ENCODE results near the gene OR11L1. TPM values are rescaled to one million over a fixed set of nuclear protein-coding genes. Genes with fewer than 3 reads are reported as not detected.
A peak's percentile ranks its signal among the peaks of the same experiment; 100 is the strongest.

Gene OR11L1, protein sequence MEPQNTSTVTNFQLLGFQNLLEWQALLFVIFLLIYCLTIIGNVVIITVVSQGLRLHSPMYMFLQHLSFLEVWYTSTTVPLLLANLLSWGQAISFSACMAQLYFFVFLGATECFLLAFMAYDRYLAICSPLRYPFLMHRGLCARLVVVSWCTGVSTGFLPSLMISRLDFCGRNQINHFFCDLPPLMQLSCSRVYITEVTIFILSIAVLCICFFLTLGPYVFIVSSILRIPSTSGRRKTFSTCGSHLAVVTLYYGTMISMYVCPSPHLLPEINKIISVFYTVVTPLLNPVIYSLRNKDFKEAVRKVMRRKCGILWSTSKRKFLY
- polyA plus RNA-seq (2013, experiment 1 of 2) = not detected
- polyA plus RNA-seq (2013, experiment 2 of 2) = not detected

DNA sequence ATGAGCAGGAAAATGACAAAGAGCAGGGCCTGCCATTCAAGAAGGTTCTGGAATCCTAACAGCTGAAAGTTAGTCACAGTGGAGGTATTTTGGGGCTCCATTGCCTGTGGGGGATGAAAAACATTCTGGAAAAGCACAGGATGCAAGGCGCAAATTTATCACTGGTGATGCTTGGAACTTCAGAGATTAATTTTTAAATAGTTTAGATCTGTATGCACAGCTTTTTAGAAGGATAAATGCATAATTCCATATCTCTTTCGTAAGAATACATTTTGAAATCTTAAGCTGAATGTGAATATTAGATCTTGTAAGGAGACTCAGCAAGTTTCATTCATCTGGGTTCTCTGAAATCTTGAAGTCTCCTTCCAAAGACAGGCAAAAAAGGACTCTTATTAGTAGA, at the start of gene OR11L1:
TSS of gene OR11L1 (minus strand) at position 101 of the 400 bp plus-strand sequence. CDS start at position 101, 0 bp downstream.
- H3K4me3 ChIP-seq (ENCODE audit: extremely low read depth, insufficient read depth, low read length, poor library complexity, severe bottlenecking) = no peak within 1 kb of the TSS
- H3K27ac ChIP-seq (ENCODE audit: low read depth, low read length, severe bottlenecking) = no peak within 1 kb of the TSS
- peaks cover 5% of the 10 kb centered on the region for H3K9me3 ChIP-seq (ENCODE audit: control insufficient read depth, low read length)
- no peaks in the 10 kb centered on the region for H3K36me3 ChIP-seq (ENCODE audit: control insufficient read depth, insufficient read depth, low read length)
- 88% methylated on average over 1 of the region's 2 CpGs; no CpG with 5 or more reads in 1 of the 2 experiments for WGBS, 2 experiments (ENCODE audit: insufficient coverage in 2 of 2)
- H3K4me1 ChIP-seq (ENCODE audit: control insufficient read depth, insufficient read depth, low read length, poor library complexity, severe bottlenecking) = no peaks in the 10 kb centered on the region

DNA sequence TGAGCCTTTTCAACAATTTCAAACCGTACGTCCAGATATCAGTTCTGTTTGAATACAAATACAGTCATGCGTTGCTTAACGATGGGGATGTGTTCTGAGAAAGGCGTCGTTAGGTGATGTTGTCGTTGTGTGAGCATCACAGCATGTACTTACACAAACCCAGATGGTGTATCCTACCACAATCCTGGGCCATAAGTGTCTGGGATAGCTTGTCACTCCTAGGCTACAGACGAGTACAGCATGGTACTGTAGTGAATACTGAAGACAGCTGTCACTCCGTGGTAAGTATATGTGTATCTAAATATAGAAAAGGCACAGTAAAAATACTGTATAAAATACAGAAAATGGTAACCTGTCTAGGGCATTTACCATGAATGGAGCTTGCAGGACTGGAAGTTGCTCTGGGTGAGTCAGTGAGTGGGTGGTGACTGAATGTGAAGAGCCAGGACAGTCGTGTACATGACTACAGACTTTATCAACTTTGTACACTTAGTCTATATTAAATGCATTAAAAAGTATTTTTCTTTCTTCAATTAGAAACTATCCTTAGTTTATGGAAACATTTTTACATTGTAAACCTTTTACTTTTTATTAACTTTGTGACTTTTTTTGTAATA, 43.2 kb upstream of the OR11L1 start:
- no peaks in the 10 kb centered on the region for H3K36me3 ChIP-seq (ENCODE audit: control insufficient read depth, insufficient read depth, low read length)
- WGBS, 2 experiments (ENCODE audit: insufficient coverage in 2 of 2) = 83 to 91% methylated on average over 2 to 7 of the region's 10 CpGs
- no peak overlapping the region for H3K4me3 ChIP-seq (ENCODE audit: extremely low read depth, insufficient read depth, low read length, poor library complexity, severe bottlenecking)
- H3K27ac ChIP-seq (ENCODE audit: low read depth, low read length, severe bottlenecking) = no peak overlapping the region
- no peaks in the 10 kb centered on the region for H3K4me1 ChIP-seq (ENCODE audit: control insufficient read depth, insufficient read depth, low read length, poor library complexity, severe bottlenecking)
- H3K9me3 ChIP-seq (ENCODE audit: control insufficient read depth, low read length) = peaks cover 22% of the 10 kb centered on the region

DNA sequence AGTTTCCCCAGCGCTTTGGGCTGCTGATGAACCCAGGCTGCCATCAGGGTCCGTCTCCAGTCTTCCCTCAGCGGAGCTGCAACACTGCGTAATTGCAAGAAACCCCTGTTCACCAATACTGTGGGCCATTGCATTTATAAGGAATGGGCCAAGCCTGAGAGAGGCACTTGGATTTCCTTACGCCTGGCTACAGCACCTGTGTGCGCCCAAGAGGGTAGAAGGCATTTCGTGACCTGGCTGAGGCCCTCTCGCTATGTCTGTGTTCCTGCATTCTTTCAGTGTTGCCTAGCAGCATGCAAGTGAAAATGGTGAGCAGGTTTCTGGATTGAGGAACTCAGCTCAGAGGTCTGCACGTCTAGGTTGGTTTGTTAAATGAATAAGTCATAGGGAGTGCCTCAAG, 41.6 kb upstream of the OR11L1 start:
- H3K27ac ChIP-seq (ENCODE audit: low read depth, low read length, severe bottlenecking) = no peak overlapping the region

DNA sequence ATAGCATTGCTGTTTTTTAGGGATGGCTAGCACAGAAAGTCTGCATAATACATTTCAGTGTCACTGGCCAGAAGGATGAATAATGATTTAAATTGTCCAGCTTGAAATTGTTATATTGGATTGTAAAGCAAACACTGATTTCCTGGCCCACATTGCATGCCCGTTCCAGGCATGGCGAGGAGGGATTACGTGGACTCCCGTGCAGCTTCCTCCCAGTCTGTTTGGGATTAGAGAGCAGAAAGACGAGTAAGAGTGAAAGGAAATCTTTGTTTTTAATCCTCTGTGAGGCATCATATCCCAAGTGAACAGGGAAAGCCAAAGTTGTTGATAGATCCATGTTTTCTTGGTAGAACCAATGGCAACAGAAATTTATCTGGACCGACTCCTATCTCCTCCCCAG, 23.7 kb upstream of the OR11L1 start:
- Histone ChIP-seq H3K4me3 (ENCODE audit: extremely low read depth, insufficient read depth, low read length, poor library complexity, severe bottlenecking) (no peak overlapping the region), H3K27ac (ENCODE audit: low read depth, low read length, severe bottlenecking) (no peak overlapping the region), H3K9me3 (ENCODE audit: control insufficient read depth, low read length) (peaks cover 34% of the 10 kb centered on the region), H3K36me3 (ENCODE audit: control insufficient read depth, insufficient read depth, low read length) (no peaks in the 10 kb centered on the region), H3K4me1 (ENCODE audit: control insufficient read depth, insufficient read depth, low read length, poor library complexity, severe bottlenecking) (no peaks in the 10 kb centered on the region)
- WGBS, 2 experiments (ENCODE audit: insufficient coverage in 2 of 2) = 72 to 79% methylated on average over 6 of the region's 6 CpGs

More for the DNA sequence above, 41.6 kb upstream of the OR11L1 start:
- H3K4me3 ChIP-seq (ENCODE audit: extremely low read depth, insufficient read depth, low read length, poor library complexity, severe bottlenecking) = no peak overlapping the region
- no peaks in the 10 kb centered on the region for H3K36me3 ChIP-seq (ENCODE audit: control insufficient read depth, insufficient read depth, low read length)
- H3K9me3 ChIP-seq (ENCODE audit: control insufficient read depth, low read length) = peaks cover 28% of the 10 kb centered on the region
- 77 to 80% methylated on average over 6 to 7 of the region's 9 CpGs for WGBS, 2 experiments (ENCODE audit: insufficient coverage in 2 of 2)
- no peaks in the 10 kb centered on the region for H3K4me1 ChIP-seq (ENCODE audit: control insufficient read depth, insufficient read depth, low read length, poor library complexity, severe bottlenecking)

DNA sequence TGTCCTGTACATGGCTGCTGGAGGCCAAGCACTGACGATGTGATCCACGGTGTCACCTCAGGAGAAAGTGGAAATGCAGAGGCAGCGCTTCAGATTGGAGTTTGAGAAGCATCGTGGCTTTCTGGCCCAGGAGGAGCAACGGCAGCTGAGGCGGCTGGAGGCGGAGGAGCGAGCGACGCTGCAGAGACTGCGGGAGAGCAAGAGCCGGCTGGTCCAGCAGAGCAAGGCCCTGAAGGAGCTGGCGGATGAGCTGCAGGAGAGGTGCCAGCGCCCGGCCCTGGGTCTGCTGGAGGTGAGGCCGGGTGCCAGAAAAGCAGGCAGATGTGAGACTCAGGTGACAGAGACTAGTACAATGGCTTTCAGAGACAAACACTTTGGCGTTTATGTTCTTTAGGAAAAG, 22.9 kb upstream of the OR11L1 start:
- Histone ChIP-seq H3K4me1 (ENCODE audit: control insufficient read depth, insufficient read depth, low read length, poor library complexity, severe bottlenecking) (no peaks in the 10 kb centered on the region), H3K27ac (ENCODE audit: low read depth, low read length, severe bottlenecking) (no peak overlapping the region), H3K4me3 (ENCODE audit: extremely low read depth, insufficient read depth, low read length, poor library complexity, severe bottlenecking) (no peak overlapping the region), H3K9me3 (ENCODE audit: control insufficient read depth, low read length) (peaks cover 27% of the 10 kb centered on the region), H3K36me3 (ENCODE audit: control insufficient read depth, insufficient read depth, low read length) (no peaks in the 10 kb centered on the region)
- 84 to 88% methylated on average over 16 to 17 of the region's 17 CpGs for WGBS, 2 experiments (ENCODE audit: insufficient coverage in 2 of 2)

DNA sequence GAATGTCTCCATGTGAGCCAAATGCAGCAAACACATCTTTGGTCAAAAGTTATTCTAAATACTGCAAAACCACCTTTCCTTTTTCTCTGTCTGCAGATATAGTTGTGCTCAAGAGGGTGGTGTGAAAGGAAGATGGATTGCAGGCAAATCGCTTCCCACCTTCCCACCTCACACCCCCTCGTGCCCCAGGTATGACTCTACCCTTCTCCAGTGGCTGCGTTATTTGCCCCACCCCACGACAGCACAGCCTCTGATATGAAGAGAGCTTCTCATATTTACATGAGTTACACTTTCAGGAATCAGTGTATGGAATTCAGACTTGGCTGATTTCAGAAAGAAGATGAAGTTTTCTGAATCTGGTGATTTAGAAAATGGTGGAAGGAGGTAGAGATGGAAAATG, 21.1 kb upstream of the OR11L1 start:
- Histone ChIP-seq H3K36me3 (ENCODE audit: control insufficient read depth, insufficient read depth, low read length) (no peaks in the 10 kb centered on the region), H3K4me1 (ENCODE audit: control insufficient read depth, insufficient read depth, low read length, poor library complexity, severe bottlenecking) (no peaks in the 10 kb centered on the region), H3K27ac (ENCODE audit: low read depth, low read length, severe bottlenecking) (no peak overlapping the region), H3K4me3 (ENCODE audit: extremely low read depth, insufficient read depth, low read length, poor library complexity, severe bottlenecking) (no peak overlapping the region), H3K9me3 (ENCODE audit: control insufficient read depth, low read length) (peaks cover 20% of the 10 kb centered on the region)
- 76% methylated on average over 2 of the region's 4 CpGs; no CpG with 5 or more reads in 1 of the 2 experiments for WGBS, 2 experiments (ENCODE audit: insufficient coverage in 2 of 2)

DNA sequence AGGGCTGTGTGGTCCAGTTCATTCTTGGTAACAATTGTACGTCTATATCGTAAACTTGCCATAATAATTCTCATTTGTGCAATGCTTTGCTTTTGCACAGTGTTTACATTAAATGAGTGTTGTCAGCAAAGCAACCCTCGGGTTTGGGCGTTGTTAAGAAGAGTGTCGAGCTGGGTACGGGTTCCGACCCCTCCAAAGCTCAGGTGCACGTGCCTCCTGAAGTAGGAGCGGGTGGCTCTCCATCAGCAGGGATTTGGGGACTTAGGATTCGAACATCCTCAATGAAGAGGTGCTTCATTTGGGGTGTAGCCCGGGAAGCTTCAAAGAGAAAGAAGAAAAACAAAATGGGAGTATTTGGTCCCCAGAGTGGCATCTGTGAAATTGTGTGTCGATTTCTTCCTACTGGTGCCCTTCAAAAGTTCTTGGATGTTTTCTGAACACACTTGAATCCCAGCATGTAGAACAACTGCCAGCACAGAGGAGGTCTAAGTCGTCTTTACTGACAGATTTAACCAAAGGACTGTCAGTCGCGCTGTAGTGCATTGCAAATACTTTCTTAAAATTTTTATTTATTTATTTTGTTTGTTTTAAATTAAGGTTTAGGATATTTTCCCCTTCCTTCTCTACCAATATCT, 16.4 kb upstream of the OR11L1 start:
- Histone ChIP-seq H3K4me3 (ENCODE audit: extremely low read depth, insufficient read depth, low read length, poor library complexity, severe bottlenecking) (peak overlapping the region; percentile 36), H3K27ac (ENCODE audit: low read depth, low read length, severe bottlenecking) (no peak overlapping the region), H3K36me3 (ENCODE audit: control insufficient read depth, insufficient read depth, low read length) (no peaks in the 10 kb centered on the region), H3K9me3 (ENCODE audit: control insufficient read depth, low read length) (no peaks in the 10 kb centered on the region), H3K4me1 (ENCODE audit: control insufficient read depth, insufficient read depth, low read length, poor library complexity, severe bottlenecking) (no peaks in the 10 kb centered on the region)
- 66 to 68% methylated on average over 9 to 11 of the region's 15 CpGs for WGBS, 2 experiments (ENCODE audit: insufficient coverage in 2 of 2)

DNA sequence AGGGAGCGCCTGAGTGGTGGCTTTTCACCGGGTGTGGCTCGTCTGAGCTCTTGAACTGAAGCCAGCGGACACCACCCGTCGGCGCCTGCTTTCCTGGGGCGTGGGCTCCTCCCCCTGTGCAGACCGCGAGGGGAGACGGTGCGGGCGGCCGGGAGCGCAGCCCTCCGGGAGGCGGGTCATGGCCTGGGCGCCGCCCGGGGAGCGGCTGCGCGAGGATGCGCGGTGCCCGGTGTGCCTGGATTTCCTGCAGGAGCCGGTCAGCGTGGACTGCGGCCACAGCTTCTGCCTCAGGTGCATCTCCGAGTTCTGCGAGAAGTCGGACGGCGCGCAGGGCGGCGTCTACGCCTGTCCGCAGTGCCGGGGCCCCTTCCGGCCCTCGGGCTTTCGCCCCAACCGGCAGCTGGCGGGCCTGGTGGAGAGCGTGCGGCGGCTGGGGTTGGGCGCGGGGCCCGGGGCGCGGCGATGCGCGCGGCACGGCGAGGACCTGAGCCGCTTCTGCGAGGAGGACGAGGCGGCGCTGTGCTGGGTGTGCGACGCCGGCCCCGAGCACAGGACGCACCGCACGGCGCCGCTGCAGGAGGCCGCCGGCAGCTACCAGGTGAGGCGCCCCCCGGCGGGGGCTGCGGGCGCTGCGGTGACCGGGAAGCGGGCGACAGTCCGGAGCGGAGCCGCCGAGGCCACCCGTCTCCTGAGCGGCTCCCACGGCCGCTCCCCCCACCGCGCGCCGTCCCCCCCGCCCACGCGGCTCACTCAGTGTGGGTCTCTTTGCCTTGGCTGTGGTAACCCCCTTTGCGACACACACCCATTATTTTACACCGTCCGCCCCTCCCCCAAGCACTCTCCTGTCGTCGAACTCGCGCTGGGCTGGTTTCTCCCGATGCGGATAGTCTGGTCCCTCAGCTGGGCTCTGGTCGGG, 15.6 kb upstream of the OR11L1 start, which contains the start of gene TRIM58:
TSS of gene TRIM58 (plus strand) at position 119 of the 916 bp plus-strand sequence. CDS start at position 179, 60 bp downstream.
- no peaks in the 10 kb centered on the region for H3K36me3 ChIP-seq (ENCODE audit: control insufficient read depth, insufficient read depth, low read length)
- H3K4me1 ChIP-seq (ENCODE audit: control insufficient read depth, insufficient read depth, low read length, poor library complexity, severe bottlenecking) = no peaks in the 10 kb centered on the region
- H3K4me3 ChIP-seq (ENCODE audit: extremely low read depth, insufficient read depth, low read length, poor library complexity, severe bottlenecking) = peak within 1 kb of the TSS; percentile 36
- WGBS, 2 experiments (ENCODE audit: insufficient coverage in 2 of 2) = 21 to 36% methylated on average over 79 to 89 of the region's 109 CpGs
- H3K9me3 ChIP-seq (ENCODE audit: control insufficient read depth, low read length) = no peaks in the 10 kb centered on the region
- no peak within 1 kb of the TSS for H3K27ac ChIP-seq (ENCODE audit: low read depth, low read length, severe bottlenecking)

DNA sequence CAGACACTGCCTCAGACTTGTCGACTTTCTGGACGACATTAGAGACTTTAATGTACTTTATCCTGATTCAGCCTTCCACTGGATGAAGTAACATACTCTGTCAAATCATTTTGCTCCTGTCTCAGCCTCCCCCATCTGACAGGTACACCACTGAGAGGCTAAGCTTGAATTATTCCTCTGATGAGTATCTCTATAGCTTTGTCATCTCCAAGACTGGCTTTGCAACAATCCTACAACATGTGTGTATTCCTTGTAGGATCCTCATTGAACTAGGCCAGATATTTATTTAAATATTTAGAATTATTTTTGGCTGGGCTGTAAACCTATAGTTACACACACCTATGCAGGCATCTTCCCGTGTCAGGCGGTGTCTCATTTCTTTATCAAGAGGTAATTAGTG, 14.2 kb upstream of the OR11L1 start:
- no peaks in the 10 kb centered on the region for H3K4me1 ChIP-seq (ENCODE audit: control insufficient read depth, insufficient read depth, low read length, poor library complexity, severe bottlenecking)
- H3K36me3 ChIP-seq (ENCODE audit: control insufficient read depth, insufficient read depth, low read length) = no peaks in the 10 kb centered on the region
- H3K9me3 ChIP-seq (ENCODE audit: control insufficient read depth, low read length) = peaks cover 8% of the 10 kb centered on the region
- 77 to 88% methylated on average over 2 of the region's 4 CpGs for WGBS, 2 experiments (ENCODE audit: insufficient coverage in 2 of 2)
- H3K4me3 ChIP-seq (ENCODE audit: extremely low read depth, insufficient read depth, low read length, poor library complexity, severe bottlenecking) = no peak overlapping the region
- no peak overlapping the region for H3K27ac ChIP-seq (ENCODE audit: low read depth, low read length, severe bottlenecking)

DNA sequence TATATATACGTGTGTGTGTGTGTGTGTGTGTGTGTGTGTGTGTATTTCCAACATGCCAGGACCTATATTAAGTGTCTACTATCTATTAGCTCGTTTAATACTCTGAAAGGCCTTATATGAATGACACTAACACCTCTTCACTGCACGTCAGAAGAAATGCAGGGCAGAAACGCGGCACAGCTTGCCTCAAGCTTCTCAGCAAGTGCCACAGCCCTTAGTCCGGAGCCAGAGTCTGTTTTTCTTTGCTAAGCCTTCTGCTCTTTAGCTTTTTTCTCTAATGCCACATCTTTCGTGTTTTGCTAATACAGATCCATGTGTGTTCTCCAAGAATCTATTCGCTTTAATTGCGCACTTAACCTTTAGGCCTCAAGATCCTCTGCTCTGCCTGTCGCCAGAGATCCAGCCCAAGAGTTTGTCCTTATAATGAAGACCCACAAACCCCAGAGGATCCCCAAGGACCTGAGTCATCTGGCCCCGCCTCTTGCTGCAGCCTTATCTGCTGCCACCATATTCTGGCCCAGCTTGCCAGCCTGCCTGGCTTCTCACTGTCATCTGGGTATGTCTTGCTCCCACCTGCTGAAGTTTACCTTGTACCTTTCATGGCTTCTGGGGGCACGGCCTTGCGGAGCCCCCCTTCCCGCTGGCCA, 13.3 kb upstream of the OR11L1 start:
- no peaks in the 10 kb centered on the region for H3K4me1 ChIP-seq (ENCODE audit: control insufficient read depth, insufficient read depth, low read length, poor library complexity, severe bottlenecking)
- H3K9me3 ChIP-seq (ENCODE audit: control insufficient read depth, low read length) = peaks cover 8% of the 10 kb centered on the region

More for the DNA sequence above, 13.3 kb upstream of the OR11L1 start:
- no peak overlapping the region for H3K4me3 ChIP-seq (ENCODE audit: extremely low read depth, insufficient read depth, low read length, poor library complexity, severe bottlenecking)
- 77 to 79% methylated on average over 12 of the region's 14 CpGs for WGBS, 2 experiments (ENCODE audit: insufficient coverage in 2 of 2)
- H3K36me3 ChIP-seq (ENCODE audit: control insufficient read depth, insufficient read depth, low read length) = no peaks in the 10 kb centered on the region
- no peak overlapping the region for H3K27ac ChIP-seq (ENCODE audit: low read depth, low read length, severe bottlenecking)

All from mesodermal cell (in vitro differentiated cells).